Fibroblast of lung (primary cell): Measurements from ENCODE around the gene TFCP2. TPM values are rescaled to one million over a fixed set of nuclear protein-coding genes. Genes with fewer than 3 reads are reported as not detected.

ENCODE experiments used
- DNase-seq, 2 donors: peaks; one replicate each; pipeline versions ENCODE4 v3.0.0 to v3.0.0-alpha.2; 2010; ENCODE audit warnings: low read depth in 2 of 2
- H2AFZ ChIP-seq: 2 replicates; pipeline ENCODE4 v1.5.1; 2012; ENCODE audit warnings: low read length, control low read depth, inconsistent platforms
- H3K27ac ChIP-seq: 2 replicates; pipeline ENCODE4 v1.5.1; 2011; ENCODE audit warnings: low read length, control low read depth; ENCODE audit not compliant: insufficient read depth
- H3K27me3 ChIP-seq: 2 replicates; pipeline ENCODE4 v1.5.1; 2011; ENCODE audit warnings: mild to moderate bottlenecking, low read length; ENCODE audit not compliant: control insufficient read depth, insufficient read depth
- H3K36me3 ChIP-seq: 2 replicates; pipeline ENCODE4 v1.5.1; 2011; ENCODE audit warnings: low read length; ENCODE audit not compliant: control insufficient read depth, insufficient read depth
- H3K4me1 ChIP-seq: 2 replicates; pipeline ENCODE4 v1.5.1; 2011; ENCODE audit warnings: low read length; ENCODE audit not compliant: control insufficient read depth, insufficient read depth; ENCODE audit errors: extremely low read depth
- H3K4me2 ChIP-seq: 2 replicates; pipeline ENCODE4 v1.5.1; 2011; ENCODE audit warnings: low read length, control low read depth; ENCODE audit not compliant: insufficient read depth; ENCODE audit errors: extremely low read depth
- H3K4me3 ChIP-seq, 4 experiments: fragments of 200-600 bp in 1 of 4; sonication (generic) in 1 of 4; replicated peaks in 1 of 4; 2 replicates each; pipeline ENCODE4 v1.5.1; 2011 to 2016; ENCODE audit warnings: low read length in 4 of 4, low read depth in 3 of 4, mild to moderate bottlenecking in 3 of 4, control low read depth in 2 of 4, inconsistent platforms in 1 of 4, mixed read lengths in 1 of 4; ENCODE audit not compliant: insufficient read depth in 1 of 4; ENCODE audit errors: control extremely low read depth in 1 of 4
- H3K79me2 ChIP-seq: 2 replicates; pipeline ENCODE4 v1.5.1; 2012; ENCODE audit warnings: mild to moderate bottlenecking, low read length, inconsistent platforms; ENCODE audit not compliant: control insufficient read depth, insufficient read depth
- H3K9ac ChIP-seq: 2 replicates; pipeline ENCODE4 v1.5.1; 2011; ENCODE audit warnings: mild to moderate bottlenecking, low read length, control low read depth; ENCODE audit not compliant: insufficient read depth
- H3K9me3 ChIP-seq: 2 replicates; pipeline ENCODE4 v1.5.1; 2012; ENCODE audit warnings: low read depth, low read length; ENCODE audit not compliant: control insufficient read depth, insufficient read depth
- H4K20me1 ChIP-seq: 2 replicates; pipeline ENCODE4 v1.5.1; 2011; ENCODE audit warnings: low read length; ENCODE audit not compliant: control insufficient read depth, insufficient read depth; ENCODE audit errors: extremely low read depth
- EZH2 ChIP-seq: IDR thresholded peaks from 2 replicates; pipeline ENCODE4 v1.5.1; 2012; ENCODE audit warnings: low read length, control low read depth, mild to moderate bottlenecking; ENCODE audit errors: missing control alignments
- polyA plus RNA-seq, 2 donors: library from polyadenylated mRNA; depleted of rRNA in 1 of 2; stranded (reverse) in 1 of 2; unstranded in 1 of 2; fragments of >200 nt; gene quantifications; 2 replicates each; pipeline ENCODE4 v1.2.1, GENCODE V29; 2011 to 2012; ENCODE audit warnings: missing spikeins in 1 of 2
- total RNA-seq: library from RNA; depleted of rRNA; stranded (reverse); fragments of >200 nt; gene quantifications from 2 replicates; pipeline ENCODE4 v1.2.1, GENCODE V29; 2014
- TF ChIP-seq, protein P1 (sequence below), 2 donors: IDR thresholded peaks in 1 of 2; conservative IDR thresholded peaks in 1 of 2; 1 replicate in 1 of 2; 2 replicates in 1 of 2; pipeline ENCODE4 v1.5.1; 2011 to 2012; ENCODE audit warnings: low read length in 2 of 2, control low read depth in 1 of 2, inconsistent platforms in 1 of 2, low read depth in 1 of 2, mild to moderate bottlenecking in 1 of 2

Gene TFCP2
- total and polyA plus RNA-seq, 2 donors (not counting 1 experiment from before 2014, with no cell fraction given): 9.4 to 23.0 TPM

DNA sequence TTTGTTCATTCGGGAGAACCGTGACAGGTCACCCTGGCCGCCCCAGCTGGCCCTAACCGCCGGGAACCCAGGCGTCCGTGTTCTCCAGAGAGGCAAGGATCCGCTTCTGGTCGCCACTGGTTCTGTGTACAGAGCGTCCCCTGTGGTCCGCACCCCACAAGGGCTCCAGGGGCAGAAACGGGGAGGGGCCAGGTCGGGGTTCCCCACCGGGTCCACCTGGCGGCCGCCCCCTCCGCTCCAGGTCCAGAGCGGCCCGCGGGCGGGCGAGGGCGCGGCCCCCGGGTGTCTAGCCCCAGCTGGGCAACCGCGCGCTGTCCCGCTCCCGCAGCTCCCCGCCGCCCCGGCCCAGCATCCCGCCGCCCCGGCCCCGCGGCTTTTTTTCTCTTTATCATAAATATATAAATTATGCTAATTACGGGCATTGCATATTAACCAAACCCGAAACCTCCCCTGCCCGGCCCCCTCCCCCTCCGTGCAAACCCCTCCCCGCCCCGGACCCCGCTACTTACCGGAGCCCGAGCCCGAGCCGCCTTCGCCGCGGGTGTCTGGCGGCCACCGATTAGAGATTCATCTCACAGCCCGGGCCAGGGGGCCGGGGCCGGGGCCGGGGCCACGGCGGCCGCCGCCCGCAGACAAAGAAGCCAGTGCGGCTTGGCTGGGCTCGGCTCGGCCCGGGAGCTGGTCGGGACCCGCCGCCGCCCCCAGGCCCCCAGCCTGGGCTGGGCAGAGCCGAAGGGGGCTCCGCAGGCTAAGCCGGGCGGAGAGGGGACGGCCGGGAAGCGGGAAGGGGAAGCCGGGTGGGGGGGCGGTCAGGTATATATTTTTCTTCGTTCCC is 44.4 kb upstream of the TFCP2 start:
- DNase-seq: peak in 1 of 2 donors; percentile 15
- H3K27ac ChIP-seq: peak overlapping the region; percentile 78
- H3K27me3 ChIP-seq: no peaks in the 10 kb centered on the region
- peak overlapping the region; percentile 60 to 80 (median 68) for H3K4me3 ChIP-seq
- peak overlapping the region; percentile 90 for H3K4me2 ChIP-seq
- no peaks in the 10 kb centered on the region for H4K20me1 ChIP-seq
- H3K9ac ChIP-seq: peak overlapping the region; percentile 88
- peaks cover 4% of the 10 kb centered on the region for H3K4me1 ChIP-seq
- H3K79me2 ChIP-seq: no peaks in the 10 kb centered on the region
- no peaks in the 10 kb centered on the region for H3K36me3 ChIP-seq
- TF ChIP-seq, protein P1, sequence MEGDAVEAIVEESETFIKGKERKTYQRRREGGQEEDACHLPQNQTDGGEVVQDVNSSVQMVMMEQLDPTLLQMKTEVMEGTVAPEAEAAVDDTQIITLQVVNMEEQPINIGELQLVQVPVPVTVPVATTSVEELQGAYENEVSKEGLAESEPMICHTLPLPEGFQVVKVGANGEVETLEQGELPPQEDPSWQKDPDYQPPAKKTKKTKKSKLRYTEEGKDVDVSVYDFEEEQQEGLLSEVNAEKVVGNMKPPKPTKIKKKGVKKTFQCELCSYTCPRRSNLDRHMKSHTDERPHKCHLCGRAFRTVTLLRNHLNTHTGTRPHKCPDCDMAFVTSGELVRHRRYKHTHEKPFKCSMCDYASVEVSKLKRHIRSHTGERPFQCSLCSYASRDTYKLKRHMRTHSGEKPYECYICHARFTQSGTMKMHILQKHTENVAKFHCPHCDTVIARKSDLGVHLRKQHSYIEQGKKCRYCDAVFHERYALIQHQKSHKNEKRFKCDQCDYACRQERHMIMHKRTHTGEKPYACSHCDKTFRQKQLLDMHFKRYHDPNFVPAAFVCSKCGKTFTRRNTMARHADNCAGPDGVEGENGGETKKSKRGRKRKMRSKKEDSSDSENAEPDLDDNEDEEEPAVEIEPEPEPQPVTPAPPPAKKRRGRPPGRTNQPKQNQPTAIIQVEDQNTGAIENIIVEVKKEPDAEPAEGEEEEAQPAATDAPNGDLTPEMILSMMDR (conservative IDR thresholded peaks at IDR 0.05 in 1 of 2, IDR thresholded peaks at IDR 0.05 in 1 of 2; ENCODE audit: low read depth in 1 of 2, low read length in 2 of 2): peak in 1 of 2 donors; percentile 15
- no peak for TF ChIP-seq EZH2
- H3K9me3 ChIP-seq: no peaks in the 10 kb centered on the region
- H2AFZ ChIP-seq: peak overlapping the region; percentile 6

DNA sequence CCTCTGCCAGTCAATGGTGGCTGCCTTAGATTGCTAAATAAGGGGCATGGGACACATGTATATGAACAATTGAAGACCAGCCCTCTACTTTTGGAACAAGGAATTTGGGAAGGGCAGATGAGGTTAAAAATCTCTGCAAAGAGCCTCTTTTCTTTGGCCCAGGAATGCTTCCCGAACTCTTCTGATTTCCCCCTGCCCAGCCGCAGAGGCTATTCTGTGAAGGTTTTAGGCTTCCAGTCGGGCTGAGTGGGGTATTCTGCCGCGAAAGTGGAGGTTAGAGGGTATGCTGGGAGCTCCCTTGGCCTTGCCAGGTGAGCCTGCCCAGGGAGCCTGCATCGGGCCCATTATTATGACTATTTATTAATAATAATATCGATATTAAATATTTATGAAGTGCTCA is 43.7 kb upstream of the TFCP2 start:
- H3K36me3 ChIP-seq: no peaks in the 10 kb centered on the region
- H3K27ac ChIP-seq: no peak overlapping the region
- TF ChIP-seq, protein P1 (conservative IDR thresholded peaks at IDR 0.05 in 1 of 2, IDR thresholded peaks at IDR 0.05 in 1 of 2; ENCODE audit: low read depth in 1 of 2, low read length in 2 of 2): no peak
- no peak for TF ChIP-seq EZH2
- H3K4me3 ChIP-seq: peak overlapping the region; percentile 52 to 69 (median 64)
- H3K9ac ChIP-seq: peak overlapping the region; percentile 62
- H3K4me1 ChIP-seq: peaks cover 4% of the 10 kb centered on the region
- no peak for DNase-seq
- peak overlapping the region; percentile 90 for H3K4me2 ChIP-seq
- H3K27me3 ChIP-seq: no peaks in the 10 kb centered on the region
- H3K9me3 ChIP-seq: no peaks in the 10 kb centered on the region
- H3K79me2 ChIP-seq: no peaks in the 10 kb centered on the region
- H2AFZ ChIP-seq: peak overlapping the region; percentile 23
- H4K20me1 ChIP-seq: no peaks in the 10 kb centered on the region

DNA sequence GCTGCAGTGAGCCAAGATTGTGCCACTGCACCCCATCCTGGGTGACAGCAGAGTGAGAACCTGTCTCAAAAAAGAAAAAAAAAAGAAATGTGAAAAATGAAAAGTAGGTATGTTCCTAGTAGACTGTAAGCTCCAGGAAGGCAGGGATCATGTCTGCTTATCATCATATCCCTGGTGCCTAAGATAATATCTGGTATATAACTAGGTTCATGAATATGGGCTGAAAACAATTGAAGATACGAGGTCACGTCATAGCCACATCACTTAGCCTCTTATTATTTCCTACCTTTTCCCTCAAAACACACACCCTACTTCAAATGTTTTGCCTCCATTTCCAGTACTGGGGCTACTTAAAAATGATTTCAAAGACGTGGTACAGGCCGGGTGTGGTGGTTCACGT is 42.0 kb upstream of the TFCP2 start:
- Histone ChIP-seq H3K4me1 (peaks cover 4% of the 10 kb centered on the region), H4K20me1 (no peaks in the 10 kb centered on the region), H2AFZ (no peak overlapping the region), H3K4me2 (no peak overlapping the region), H3K4me3 (no peak overlapping the region), H3K79me2 (no peaks in the 10 kb centered on the region), H3K9me3 (no peaks in the 10 kb centered on the region), H3K36me3 (no peaks in the 10 kb centered on the region), H3K9ac (no peak overlapping the region), H3K27ac (no peak overlapping the region), H3K27me3 (no peaks in the 10 kb centered on the region)
- no peak for TF ChIP-seq EZH2
- TF ChIP-seq, protein P1 (conservative IDR thresholded peaks at IDR 0.05 in 1 of 2, IDR thresholded peaks at IDR 0.05 in 1 of 2; ENCODE audit: low read depth in 1 of 2, low read length in 2 of 2): no peak
- no peak for DNase-seq
